Left forelimb (tissue), 1 donor: ENCODE measurements around the gene ACSL6.

Experiments
- DNase-seq: peaks from one replicate; pipeline ENCODE4 v3.0.0-alpha.2; 2018; ENCODE audit warnings: low spot score

The ACSL6 gene, protein sequence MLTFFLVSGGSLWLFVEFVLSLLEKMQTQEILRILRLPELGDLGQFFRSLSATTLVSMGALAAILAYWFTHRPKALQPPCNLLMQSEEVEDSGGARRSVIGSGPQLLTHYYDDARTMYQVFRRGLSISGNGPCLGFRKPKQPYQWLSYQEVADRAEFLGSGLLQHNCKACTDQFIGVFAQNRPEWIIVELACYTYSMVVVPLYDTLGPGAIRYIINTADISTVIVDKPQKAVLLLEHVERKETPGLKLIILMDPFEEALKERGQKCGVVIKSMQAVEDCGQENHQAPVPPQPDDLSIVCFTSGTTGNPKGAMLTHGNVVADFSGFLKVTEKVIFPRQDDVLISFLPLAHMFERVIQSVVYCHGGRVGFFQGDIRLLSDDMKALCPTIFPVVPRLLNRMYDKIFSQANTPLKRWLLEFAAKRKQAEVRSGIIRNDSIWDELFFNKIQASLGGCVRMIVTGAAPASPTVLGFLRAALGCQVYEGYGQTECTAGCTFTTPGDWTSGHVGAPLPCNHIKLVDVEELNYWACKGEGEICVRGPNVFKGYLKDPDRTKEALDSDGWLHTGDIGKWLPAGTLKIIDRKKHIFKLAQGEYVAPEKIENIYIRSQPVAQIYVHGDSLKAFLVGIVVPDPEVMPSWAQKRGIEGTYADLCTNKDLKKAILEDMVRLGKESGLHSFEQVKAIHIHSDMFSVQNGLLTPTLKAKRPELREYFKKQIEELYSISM

DNA sequence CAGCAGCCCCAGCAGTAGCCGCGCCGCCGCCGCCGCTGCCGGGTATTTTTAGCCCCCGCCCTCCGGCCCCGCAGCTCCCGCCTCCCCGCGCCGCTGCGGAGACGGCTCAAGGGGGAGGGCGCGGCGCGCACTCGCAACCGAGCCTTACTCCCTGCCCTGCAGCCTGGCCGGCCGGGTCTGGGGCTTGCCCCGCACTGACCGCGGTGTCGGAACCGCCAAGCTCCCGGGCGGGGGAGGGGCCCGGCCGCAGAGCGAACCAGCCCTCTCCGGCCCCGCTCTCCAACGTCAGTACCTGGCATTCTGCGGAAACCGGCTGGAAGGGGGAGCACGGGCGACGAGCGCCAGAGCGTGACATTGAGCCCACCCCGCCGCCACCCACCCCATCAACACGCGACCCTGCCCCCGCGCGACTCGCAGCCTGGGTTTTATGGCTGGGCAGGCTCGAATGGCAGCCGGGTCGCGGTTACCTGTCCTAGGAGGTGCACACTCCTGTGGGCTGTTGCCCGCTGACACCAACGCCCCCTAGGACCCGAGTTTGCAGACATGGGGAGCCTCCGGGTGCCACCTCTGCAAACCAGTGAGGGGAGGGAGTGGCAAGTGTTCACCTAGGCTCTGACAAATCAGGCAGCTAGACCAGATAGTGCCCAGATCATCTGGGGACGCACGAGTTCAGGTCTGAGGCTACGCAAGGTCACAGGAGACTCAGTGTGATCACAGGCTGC, at the start of gene ACSL6:
Gene ACSL6 (minus strand): TSS at position 37 of the 722 bp plus-strand sequence. CDS start 105 bp downstream, outside the sequence.
- peak; percentile 57 for DNase-seq

DNA sequence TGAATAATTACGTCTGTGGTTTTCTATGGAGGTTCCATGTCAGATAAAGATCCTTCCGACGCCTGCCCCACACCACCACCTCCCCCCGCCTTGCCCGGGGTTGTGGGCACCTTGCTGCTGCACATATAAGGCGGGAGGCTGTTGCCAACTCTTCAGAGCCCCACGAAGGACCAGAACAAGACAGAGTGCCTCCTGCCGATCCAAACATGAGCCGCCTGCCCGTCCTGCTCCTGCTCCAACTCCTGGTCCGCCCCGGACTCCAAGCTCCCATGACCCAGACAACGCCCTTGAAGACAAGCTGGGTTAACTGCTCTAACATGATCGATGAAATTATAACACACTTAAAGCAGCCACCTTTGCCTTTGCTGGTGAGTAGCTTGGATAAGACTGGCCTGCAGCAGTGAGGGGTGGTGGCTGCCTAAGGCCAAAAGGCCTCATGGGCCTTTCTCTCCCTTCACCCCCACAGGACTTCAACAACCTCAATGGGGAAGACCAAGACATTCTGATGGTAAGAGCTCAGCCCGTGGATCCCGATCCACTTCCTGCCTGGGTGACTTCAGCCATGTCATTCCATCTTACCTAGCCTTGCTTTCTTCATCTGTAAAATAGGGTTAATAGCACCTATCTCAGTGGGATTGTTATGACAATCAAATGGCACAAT, 49.2 kb upstream of the ACSL6 start, which contains the start of gene IL3:
Gene IL3 (plus strand): TSS at position 155 of the 661 bp plus-strand sequence. CDS start 52 bp downstream, at position 207.
- no peak for DNase-seq

GRCh38 chr5:132059696-132060500, 48.4 kb upstream of the ACSL6 start:
- DNase-seq: peak; percentile 26

DNA sequence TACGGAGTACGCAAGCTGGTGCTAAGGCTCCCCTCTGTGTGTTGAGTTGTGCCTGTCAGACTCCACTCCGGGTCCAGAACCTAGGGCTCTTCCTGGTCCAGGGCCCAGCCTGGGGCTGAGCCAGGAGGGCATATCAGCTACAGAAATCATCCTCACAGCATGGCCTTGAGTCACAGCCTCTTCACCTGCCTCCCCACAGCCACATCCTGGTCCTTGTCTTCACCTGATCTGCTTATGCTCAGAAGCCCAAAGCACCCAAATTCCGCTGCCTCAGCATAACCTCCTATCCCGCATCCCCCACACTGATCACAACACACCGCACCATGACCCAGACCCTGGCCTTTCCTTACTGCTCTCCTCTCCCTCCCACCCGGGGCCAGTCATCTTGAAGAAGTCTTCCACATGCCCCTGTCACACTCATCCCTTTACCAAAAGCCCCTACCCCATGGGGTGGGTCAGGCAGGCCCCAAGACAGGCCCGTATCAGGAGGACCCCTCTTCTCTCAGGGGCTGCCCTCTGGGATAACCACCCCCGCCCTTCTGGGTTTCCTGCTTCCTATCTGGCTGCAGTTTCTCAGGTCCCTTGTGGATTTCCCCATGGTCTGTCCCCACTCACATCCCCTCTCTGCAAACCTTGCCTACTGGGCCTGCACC, 47.7 kb upstream of the ACSL6 start:
- peak; percentile 47 for DNase-seq

- DNase-seq: no peak
Measured at GRCh38 chr5:132058646-132059042, 47.2 kb upstream of the ACSL6 start.

DNA sequence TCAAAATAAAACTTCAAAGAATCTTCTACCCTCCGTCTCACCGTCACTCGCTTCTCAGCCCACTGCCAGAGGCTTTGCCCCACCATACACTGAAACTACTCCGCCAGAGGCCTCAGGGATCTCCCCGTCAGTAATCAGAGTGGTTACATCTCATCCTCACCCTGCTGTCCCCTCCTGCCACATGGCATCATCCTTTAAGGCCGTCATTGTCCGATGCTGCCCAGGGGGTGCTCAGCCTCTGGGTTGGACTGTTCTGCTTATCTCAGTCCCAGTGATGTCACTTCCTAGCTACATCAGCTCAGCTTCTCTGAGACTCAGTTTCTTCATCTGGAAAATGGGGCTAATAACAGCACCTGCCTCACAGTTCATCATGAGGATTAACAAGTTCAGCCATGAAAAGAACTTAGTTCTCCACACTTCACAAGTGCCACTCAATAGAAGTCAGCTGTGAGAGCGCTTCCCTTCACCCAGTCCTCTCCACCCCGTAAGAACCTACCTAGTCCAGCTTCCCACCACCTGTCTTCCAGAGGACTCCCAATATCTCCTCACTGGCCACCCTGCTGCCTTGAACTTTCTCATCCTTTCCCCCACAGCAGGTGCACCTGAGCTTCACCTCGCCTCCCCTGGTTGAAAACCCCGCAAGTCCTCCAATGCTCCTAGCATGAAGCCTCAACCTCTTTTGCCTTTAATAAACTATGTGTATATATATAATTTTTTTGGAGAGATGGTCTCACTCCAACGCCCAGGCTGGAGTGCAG, 46.2 kb upstream of the ACSL6 start:
- peak; percentile 41 for DNase-seq

DNA sequence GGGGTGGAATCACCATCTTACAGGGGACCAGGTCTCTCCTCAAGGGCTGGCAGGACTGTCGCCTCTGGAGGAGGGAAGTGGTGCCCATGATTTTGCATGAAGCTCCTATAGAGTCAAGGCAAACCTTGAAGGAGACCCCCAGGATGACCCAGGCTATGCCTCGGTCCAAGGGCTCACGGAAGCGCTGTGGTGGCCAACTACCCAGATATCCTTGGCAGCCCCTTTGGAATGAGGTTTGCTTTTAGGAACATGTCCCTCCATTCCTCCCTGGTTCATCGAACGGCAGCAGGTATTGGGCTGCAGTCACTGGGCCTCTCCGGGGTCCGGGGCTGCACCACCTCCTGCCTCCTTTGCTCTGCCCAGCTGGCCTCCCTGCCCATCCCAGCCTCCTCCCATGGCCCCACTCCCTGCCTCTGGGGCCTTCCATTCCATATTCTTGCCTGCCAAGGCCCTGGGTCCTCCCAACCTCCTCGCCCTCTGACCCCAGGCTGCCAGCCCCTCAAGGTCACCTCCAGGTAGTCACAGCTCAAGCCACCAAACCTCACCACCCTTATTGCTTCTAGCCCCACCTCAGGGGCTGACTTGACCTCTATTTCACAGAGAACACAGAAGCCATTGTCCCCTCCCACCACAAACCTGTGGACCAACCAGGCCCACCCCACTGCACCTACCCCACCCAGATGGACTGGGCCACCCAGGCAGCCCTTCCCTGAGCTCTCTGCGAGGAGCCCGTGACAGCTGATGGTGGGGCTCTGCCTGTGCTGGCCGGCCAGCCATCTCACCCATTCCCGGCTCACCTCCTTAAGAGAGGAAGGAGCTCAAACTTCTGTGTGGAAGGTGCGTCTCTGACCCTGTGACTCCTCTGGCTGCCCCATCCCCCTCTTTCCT, 45.4 kb upstream of the ACSL6 start:
- DNase-seq: peak; percentile 49

DNA sequence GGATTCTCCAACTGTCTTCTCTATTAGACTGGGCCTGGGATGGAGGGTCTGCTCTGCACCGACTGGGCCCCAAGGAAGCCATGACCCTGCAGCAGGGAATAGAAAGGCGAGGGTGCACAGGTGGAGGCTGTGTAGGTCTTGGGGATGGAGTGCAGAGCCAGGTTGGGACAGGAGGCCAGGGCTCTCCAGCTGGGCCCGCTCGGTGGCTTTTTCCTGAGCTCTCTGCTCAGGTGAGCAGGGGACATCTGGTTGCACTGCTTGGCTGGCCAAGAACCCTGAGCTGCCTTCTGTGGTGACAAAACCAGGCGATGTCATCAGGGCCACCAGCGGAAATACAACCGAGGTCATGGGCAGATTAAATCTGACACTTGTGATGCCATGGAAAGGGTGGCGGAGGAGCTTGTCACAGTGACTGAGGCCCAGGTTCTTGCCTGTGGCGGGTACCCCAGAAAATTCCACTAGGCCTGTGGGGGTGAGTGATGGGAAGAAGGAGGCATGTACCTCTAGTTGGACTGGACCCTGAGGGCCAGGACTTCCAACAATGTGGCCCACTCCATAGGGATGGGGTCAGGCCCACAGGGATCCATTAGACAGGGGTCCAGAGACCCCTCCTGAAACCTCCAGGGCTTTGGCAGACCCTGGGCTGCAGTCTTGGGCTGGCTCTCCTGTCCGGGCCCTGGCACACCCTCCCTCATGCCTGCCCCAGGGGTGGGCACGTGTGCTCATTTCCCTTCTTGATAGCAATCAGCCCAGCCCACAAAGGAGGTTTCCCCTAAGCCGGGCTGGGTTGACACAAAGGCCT, 44.6 kb upstream of the ACSL6 start:
- DNase-seq: peak; percentile 44

GRCh38 chr5:132055441-132055807, 44.0 kb upstream of the ACSL6 start:
- DNase-seq: no peak

GRCh38 chr5:132054697-132055440, 43.4 kb upstream of the ACSL6 start:
- DNase-seq: peak; percentile 57

DNA sequence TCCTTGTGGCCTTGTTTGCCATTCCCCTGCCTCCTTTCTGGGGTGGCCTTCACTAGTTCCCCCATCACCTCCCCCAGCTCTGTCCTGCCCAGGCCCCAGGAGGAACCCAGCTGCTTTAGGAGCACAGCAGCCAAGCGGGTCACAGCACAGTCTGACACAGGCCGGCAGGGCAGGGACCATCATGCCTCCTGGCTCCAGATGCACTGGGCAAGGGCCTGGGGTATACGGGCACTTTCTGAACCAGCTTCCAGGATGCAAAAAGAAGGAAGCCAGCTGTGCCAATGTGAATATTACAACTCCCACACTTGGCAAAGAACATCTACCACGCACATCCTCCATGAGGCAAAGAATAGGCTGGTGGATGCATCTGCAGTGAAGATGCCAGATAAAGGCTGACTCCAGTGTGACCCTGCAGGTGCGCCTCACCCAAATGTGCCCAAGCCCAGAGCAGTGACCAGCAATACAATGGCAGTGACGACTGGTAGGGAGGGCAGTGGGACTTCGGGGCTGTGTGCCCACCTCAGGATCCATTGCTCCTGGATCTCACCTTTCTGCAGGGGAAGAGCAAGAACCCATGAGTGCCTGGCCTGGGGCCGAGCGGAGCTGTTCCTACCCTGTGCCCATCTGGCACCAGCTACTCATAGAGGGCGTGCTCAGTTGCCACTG, 42.7 kb upstream of the ACSL6 start:
- peak; percentile 52 for DNase-seq

- DNase-seq: peak; percentile 44
Measured at GRCh38 chr5:132053483-132053882, 42.0 kb upstream of the ACSL6 start.

DNA sequence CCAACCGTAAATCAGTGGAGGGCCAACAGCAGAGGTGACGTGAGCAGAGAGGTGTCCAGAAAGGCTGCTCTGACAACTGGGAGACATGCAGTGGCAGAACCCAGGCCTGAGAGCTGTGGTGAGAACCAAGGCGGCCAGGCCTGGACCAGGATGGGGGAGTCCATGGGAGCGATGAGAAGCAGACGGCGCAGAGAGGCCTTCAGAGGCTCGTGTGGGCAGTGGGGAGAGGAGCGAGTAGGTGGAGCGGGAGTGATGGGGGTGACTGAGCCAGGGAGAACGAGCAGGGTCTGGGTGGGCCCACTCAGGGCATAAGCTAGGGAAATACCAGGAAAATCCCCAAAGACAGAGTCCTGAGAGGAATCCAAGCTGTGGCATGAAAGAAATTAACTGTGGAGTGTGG, 41.1 kb upstream of the ACSL6 start:
- DNase-seq: no peak

DNA sequence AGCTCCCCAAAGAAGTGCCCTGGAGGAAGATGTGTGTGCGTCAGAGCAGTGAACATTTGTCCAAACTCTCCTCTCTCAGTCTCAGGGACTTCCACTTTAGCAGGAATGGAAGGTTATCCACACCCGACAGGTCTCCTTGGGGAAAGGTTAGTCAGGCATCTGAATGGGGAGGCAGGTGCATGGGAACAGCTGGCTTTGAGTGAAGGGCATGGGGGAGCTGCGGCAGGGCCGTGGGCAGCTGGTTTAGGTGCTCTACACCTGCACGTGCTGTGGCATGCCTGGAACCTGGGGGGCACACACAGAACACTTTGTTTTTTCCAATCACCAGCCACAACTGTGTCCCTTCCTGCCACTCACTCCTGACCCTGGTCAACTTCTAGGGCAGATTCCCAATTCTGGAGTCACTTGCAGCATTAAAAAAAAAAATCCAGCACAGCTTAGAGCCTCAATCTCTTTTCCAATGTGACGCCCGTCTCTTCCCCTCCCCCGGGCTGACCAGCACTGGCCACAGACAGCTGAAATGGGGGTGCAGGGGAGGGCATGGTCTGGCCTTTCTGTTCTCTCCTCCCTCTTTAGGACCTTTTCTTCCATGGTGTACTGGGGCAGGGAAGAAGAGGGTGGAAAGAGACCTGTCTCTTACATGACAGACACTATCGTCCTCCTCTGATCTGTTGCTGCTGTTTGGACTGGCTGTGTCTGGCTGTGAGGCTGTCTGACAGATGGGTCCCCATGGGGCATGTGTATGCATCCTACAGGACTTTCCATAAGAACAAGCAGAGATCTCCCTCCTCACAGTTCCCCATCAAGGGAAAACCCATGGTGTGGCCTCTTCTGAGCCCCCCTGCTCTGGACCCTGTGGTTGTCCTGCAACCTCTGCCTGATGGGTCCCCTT, 39.4 kb upstream of the ACSL6 start:
- DNase-seq: no peak

GRCh38 chr5:132050136-132050535, 38.7 kb upstream of the ACSL6 start:
- no peak for DNase-seq

DNA sequence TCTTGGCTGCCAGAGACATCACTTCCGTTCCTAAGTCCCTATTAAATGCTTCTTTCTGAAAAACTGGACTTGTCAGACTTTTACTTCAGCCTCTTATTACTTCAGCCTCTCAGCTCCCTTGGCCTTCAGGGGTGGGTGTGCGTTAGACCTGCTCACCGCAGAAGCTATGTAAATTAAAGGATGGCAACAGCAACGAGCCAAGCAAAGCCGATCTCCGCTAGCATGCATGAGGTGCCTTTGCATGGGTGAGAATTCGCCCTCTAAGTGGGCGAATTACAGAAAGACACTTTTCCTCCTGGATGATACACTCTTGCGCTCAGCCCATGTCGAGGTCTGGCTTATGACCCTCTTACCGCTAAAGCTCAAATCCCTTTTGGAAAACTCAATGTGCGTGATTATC, 38.1 kb upstream of the ACSL6 start:
- DNase-seq: no peak
